NCI-H446 (cell line): ENCODE measurements around the gene GIGYF1.
"Not testable (repeated sequence)": the region's sequence is repeated elsewhere in the genome, so short reads cannot be mapped to it uniquely, and the experiment has no call there.

Experiments used
- DNase-seq, 2 experiments: peaks; one replicate each; lab custom pipeline; 2025; lab: John Stamatoyannopoulos, UW

The GIGYF1 gene

DNA sequence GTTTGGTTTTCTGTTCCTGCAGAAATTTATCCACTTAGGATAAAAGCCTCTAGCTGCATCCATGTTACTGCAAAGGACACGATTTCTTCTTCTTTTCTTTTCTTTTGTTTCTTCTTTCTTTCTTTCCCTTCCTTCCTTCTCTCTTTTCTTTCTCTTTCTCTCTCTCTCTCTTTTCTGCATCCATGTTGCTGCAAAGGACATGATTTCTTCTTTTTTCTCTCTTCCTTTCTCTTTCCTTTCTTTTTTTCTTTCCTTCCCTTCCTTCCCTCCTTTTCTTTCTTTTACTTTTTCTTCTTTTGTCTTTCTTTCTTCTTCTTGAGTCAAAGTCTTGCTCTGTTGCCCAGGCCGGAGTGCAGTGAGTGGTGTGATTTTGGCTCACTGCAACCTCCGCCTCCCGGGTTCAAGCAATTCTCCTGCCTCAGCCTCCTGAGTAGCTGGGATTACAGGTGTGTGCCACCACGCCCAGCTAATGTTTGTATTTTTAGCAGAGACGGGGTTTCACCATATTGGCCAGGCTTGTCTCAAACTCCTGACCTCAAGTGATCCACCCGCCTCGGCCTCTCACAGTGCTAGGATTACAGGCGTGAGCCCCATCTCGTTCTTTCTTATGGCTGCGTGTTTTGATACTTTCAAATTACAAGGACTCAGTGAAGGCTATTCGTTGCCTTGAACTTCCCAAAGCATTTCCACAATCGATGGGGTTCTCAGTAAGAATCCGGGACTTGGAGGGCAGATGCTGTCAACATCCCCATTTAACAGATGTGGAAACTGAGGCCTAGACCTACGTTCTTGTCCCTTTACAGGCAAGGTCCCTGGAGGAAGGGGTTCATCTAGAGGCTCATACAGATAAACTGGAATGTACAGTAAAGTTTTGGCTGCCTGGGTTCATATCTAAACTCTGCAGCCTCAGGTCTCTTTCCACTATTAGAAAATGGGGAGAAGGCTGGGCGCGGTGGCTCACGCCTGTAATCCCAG lies 22.4 kb downstream of the GIGYF1 start:
- DNase-seq: no peak

DNA sequence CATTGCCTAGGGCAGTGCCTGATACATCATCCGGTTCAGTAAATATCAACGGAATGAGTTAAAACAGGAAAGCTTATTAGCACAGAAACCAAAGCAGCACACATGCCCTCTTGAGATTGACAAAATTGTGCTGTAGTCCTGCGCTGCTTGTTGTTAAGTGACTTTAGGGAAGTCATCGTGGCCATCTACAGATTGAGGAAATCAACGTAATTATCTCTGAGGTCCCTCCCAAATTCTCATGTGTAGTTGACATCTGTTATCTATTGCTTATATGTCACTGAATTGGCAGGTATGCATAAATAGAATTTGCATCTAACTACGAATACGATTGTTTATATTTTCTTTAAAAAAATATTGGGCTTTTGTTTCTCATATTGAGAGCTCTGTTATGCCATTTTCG lies 24.0 kb downstream of the GIGYF1 start:
- no peak for DNase-seq

DNA sequence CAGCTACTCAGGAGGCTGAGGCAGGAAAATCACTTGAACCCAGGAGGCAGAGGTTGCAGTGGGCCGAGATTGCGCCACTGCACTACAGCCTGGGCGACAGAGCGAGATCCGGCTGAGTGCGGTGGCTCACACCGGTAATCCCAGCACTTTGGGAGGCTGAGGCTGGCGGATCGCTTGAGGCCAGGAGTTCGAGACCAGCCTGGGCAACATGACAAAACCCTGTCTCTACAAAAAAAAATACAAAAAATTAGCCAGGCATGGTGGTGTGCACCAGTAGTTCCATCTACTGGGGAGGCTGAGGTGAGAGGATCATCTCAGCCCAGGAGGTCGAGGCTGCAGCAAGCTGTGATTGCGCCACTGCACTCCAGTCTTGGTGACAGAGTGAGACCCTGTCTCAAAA lies 24.9 kb downstream of the GIGYF1 start:
- not testable (repeated sequence) for DNase-seq

DNA sequence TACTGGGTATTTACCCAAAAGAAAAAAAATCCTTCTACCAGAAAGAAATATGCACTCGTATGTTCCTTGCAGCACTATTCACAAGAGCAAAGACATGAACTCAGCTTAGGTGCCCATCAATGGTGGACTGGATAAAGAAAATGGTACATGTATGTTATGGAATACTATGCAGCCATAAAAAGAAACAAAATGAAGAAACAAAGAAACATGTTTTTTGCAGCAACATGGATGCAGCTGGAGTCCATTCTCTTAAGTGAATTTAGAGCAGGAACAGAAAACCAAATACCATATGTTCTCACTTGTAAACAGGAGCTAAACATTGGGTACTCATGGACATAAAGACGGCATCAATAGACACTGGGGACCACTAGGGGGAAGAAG lies 26.0 kb downstream of the GIGYF1 start:
- no peak for DNase-seq

DNA sequence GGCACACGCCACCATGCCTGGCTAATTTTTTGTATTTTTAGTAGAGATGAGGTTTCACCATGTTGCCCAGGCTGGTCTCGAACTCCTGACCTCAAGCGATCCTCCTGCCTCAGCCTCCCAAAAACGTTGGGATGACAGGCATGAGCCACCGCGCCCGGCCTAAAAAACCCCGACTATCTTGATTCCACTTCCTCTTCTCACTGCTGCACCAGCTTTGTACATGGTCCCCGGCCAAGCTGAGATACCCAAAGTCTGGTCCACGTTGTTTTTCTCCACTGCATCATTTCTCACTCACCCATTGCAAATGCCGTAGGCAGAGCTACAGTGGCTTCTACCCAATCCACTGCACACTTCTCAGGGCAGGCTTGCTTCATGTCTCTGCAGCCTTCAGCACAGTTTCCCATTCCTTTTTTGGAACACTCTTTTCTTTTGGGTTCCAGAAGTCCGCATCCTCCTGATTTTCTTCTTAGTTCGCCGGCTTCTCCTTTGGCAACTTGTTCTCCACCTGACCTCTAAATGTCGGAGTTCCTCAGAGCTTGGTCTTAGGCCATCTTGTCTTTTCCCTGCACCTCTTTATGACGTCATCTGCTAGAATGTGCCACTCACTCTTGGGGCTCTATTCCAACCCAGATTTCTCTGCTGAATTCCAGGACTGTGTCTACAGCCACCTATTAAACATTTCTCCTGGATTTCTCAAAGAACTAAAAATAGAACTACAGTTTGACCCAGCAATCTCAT lies 26.6 kb downstream of the GIGYF1 start:
- no peak for DNase-seq

DNA sequence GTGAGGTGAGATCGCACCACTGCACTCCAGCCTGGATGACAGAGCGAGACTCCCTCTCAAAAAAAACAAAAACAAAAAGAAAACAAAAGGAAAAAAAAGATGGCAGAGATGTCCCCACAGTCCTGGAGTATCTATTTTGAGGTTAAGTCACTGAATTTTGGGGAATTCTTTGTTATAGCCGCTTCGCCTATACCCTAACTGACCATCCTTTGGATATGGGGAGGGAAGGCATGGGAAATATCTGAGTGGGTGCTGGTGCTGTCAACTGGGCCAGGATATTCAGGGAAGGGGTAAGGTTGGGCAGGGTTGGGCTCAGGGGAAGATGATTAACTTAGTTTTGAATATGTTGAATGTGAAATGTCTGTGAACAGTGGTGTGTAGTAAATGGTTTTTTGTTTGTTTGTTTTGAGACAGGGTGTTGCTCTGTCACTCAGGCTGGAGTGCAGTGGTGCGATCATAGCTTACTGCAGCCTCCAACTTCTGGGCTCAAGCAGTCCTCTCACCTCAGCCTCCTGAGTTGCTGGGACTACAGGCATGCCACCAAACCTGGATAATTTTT lies 28.8 kb downstream of the GIGYF1 start:
- DNase-seq: no peak

DNA sequence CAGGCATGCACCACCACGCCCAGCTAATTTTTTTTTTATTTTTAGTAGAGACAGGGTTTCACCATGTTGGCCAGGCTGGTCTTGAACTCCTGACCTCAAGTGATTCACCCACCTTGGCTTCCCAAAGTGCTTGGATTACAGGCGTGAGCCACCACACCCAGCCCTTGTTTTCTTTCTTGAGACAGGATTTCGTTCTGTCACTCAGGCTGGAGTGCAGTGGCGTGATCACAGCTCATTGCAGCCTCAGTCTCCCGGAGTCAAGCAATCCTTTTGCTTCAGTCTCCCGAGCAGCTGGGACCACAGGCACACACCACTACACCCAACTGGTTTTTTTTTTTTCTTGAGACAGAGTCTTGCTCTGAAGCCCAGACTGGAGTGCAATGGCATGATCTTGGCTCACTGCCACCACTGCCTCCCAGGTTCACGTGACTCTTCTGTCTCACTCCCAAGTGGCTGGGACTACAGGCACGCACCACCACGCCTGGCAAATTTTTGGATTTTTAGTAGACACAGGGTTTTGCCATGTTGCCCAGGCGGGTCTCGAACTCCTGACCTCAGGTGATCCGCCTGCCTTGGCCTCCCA lies 31.8 kb downstream of the GIGYF1 start:
- not testable (repeated sequence) for DNase-seq

DNA sequence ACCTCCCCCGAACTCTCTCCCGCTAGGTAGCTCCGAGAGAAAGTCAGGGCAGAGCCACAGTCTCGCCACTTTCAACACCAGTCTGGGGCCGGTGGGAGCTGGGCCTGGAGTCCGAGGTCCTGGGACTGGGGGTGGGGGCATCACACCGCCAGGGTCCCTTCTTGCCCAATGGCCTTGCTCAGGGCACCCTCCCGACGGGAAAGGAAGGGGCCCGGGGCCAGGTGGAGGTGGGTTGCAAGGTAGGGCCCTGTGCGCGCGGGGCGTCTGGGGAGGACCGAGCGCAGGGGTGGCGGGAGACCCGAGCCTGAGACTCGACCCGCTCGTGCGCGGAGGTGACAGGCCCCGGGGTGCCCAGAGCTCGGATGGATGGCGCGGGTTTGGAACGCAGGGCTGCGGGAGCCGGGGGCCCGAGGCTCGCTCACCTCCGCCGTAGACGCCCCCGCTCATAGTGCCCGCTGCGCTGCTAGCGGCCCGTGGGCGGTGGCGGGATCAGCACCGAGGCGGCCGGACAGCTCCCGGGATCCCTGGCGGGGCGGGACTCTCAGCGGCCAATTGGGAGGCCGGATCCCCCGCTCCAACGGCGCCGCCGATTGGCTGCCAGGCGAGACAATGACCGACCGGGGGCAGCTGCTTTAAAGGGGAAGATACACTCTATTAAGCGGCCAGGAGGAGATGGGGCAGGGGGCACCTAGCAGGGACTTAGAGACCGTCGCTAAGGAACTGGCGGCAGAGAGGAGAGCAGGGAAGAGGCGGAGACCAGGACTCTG lies 38.0 kb downstream of the GIGYF1 start, which contains the start of gene ACTL6B:
TSS of gene ACTL6B (minus strand) at position 541 of the 767 bp plus-strand sequence. CDS start at position 447, 94 bp downstream.
- peak; percentile 2 to 76 for DNase-seq

DNA sequence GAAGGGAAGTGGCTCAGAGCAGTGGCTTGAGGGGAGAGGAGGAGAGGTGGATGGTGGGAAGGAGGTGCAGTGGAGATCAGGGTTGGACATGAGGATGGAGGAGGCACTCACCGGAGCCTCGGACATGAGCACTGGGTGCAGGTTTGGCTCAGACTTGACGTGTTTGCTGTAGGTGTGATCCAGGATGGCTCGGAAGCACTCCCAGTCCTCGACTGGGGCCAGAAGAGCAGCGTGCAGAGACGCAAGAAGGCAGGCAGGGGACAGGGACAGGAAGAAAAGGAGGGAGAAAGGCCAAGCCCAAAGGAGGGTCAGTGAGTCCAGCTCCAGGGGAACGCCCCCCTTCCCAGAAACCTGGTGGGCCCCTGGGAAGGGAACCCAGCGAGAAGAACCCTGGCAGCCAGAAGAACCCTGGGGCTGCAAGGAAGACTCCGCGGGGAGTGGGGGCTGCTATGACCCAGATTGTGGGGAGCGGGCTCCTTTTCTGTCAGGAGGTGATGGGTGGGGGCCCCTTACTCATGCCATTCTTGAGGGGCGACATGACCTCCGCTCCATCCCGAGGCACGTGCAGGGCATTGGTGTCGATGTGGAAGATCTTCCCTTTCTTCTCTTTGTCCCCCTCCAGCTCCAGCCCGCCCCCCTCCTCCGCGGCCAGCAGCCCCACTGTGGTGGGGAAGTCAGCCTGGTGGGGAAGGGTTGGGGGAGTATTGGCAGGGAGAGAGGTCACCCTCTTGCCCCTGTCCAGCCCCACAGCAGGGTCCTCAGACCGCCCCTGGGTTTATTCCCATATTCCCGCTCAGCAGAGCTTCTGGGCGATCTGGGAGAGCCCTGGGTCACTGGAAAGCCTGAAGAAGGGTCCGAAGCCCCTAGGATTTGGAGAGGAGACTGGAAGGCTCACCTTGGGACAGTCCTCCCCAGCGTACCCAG lies 38.9 kb downstream of the GIGYF1 start:
- no peak for DNase-seq

DNA sequence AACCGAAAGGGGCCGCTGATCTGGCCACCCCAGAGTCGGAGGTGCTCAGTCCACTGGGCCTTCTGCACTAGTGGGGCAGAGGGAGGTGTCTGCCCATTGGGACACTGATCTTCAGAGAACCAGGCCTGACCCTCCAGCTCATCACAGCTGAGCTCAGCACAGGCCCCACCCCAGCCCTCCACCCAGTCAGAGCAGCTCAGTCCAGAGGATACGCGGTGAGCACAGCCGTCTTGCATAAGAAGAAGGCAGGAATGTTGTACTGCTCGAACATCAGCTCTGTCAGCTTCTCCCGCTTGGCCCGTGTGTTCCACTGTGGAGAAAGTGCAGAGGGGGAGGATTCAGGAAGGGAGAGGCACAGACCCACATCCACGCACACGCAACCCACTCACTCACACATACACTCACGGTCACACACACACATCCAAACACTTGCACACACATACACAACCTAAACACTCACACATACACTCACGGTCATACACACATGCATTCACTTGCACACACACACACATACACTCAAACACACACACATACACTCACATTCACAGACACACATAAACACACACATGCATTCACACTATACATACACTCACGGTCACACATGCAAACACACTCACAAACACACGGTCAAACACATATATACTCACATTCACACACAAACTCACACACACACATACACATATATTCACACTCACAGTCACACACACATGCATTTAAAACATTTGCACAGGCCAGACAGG lies 44.1 kb downstream of the GIGYF1 start:
- DNase-seq: no peak

DNA sequence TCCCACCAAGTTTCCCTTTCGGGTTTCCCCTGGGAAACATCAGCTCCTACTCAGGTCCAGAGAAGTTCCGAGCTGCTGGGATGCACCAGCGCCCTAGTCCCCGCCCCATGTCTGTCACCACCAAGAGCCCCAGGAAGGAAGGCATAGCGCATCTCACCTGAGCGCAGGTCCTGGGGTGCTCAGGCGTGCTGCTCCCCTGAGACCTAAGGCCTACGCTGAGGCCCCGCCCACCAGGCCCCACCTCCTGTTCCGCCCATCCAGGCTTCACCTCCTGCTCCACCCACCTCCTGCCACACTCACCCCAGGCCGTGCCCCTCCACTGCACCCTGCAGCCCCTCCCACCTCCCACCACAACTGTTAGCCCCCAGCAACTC lies 51.5 kb downstream of the GIGYF1 start:
- no peak for DNase-seq

DNA sequence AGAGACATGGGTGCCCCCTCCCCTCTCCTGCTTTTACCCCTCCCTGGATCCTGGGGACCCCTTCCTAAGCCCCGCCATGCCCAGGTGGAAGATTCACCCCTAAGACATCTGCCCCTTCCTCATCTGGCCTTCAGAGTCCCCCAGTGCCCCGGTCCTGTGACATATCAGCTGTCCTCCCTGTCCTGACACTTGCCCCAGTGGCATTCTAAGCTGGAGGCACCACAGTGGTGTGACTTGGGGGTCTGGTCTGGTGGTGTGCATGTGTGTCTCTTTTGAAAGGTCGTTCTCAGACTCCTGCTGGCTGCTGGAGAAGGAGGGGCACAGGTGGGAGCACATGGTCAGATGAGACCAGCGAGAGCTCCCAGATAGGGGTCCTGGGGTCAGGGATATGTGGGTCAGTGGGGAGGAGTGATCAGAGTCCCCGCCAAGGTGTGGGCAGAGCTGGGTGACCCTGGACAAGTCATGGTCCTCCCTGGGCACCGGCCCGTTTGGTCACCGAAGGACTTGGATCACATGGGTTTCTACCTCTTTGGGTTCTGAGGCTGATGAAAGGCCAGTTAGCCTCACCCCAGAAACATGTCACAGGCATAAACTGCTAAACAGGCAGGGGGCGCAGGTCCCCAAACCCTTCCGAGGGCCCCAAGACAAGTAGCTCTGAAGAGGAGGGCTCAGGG lies 52.1 kb downstream of the GIGYF1 start:
- DNase-seq: no peak

DNA sequence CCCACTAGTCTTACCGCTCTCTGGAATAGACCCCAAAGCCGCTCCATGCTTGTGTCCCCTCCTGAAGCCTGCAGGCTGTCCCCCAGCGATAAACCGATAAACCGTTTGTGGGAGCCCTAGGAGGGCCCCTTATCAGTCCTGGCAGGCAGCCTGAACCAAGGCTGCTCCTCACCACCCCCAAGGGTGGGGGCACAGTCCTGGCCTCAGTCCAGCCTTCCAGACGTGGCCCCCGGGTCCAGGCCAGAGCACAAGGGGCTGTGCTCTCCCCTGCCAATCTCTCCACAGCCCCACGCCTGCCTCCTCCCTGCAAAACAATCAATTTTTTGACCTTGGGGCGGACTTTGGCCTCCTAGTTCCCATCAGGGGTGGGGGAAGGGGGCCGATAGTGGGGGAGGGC lies 52.6 kb downstream of the GIGYF1 start, which contains the start of gene TFR2:
TSS of gene TFR2 (minus strand) at position 90 of the 397 bp plus-strand sequence. CDS start at position 47, 43 bp downstream.
- no peak for DNase-seq

DNA sequence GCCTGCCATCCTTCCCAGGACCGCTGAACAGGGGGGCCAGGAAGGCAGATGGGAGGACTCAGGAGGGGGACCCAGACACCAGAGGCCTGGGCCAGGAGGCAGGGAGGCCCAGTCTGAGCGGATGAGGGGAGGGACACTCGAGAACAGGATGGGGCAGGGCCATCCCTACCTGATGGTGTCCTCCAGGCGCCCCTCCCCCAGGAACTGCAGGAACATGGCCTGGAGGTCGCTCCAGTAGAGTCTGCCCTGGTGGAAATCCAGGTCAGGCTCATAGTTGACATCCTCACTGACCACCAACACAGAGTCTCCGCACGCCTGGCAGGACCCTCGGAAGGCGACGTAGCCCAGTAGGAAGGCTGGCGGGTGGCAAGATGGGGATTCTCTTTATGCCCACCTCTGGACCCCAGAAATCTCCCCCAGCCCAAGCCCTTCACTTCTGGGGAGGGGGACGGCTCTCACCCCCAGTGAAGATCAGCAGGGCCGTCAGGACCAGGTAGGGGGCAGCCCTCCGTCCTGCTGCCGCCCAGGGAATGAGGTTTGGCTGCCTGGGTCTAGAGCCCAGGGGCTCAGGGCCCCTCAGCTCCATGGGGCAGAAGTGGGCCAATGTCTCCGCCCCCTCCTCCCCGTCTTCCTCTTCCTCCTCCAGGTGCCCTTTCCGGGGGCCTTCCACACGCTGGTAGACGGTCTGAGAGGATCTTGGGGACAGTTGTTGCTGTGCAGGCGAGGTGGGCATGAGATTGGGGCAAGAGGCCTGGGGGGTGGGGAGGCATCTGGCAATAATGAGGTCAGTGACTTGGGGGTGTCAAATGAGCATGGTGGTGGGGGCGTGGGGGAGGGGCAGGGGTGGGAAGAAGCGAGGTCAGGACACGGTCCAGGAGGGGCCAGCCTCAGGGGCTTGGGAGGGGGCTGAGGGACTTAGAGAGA lies 53.3 kb downstream of the GIGYF1 start:
- no peak for DNase-seq

DNA sequence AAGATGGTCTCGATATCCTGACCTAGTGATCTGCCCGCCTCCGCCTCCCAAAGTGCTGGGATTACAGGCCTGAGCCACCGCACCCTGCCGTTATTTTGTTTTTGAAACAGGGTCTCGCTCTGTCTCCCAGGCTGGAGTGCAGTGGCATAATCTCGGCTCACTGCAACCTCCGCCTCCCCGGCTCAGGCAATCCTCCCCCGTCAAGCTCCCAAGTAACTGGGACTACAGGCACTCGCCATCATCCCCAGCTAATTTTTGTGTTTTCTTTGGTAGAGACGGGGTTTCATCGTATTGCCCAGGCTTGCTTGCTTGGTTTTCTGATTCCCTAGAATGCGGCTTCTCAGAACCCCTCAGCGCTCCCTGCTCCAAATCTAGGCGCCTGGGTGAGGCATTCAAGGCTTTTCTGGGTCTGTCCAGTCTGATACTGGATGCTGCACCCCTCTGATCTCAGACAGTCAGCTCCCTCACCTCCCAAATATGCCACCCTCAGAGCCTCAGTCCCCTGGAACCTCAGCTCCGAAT lies 54.0 kb downstream of the GIGYF1 start:
- DNase-seq: no peak

DNA sequence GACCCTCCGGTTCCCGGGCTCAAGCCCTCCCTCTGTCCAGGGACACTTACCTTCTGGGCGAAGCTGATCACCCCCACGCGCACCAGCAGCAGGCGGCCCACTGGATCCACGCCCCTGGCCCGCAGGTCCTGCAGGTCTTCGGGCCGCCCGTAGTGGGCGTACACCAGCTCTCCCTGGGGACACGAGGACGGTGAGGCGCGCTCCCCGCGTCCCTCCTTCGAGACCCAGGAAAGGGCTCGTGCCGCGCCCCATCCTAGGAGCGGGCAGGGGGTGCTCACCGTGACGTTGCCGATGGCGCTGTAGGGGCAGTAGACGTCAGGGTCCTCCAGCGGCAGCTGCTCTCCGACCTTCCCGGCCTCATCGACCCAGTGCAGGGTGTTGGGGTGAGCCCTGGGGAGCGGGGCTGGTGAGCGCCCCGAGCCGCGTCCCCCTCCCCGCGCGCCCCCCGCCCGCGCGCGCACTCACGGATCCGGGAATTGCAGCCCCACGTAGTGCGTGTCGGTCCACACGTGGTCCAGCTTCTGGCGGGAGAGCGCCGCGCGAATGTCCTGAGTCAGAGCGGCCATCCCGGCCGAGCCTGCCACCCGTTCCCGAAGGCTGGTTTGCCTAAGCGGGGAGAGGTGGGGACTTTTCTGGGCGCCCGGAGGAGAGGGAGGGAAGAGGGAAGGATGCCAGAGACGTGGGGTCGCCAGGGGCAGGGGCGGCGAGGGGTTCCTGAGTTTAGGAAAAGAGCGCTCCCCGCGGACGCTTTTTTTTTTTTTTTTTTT lies 60.9 kb downstream of the GIGYF1 start:
- DNase-seq: peak in 1 of 2 experiments; percentile 16

DNA sequence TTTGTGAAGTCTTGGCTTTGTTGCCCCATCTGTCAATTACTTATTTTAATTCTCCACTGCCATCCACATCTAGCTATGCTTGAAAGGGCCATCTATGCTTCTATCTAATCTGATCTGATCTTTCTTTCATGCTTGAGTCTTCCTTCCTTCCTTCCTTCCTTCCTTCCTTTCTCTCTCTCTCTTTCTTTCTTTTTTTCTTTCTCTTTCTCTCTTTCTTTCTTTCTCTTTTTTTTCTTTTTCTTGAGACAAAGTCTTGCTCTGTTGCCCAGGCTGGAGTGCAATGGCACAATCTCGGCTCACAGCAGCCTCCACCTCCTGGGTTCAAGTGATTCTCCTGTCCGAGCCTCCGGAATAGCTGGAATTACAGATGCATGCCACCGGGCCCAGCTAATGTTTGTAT lies 64.0 kb downstream of the GIGYF1 start:
- no peak for DNase-seq
